ENCODE data around the gene COPA. TPM values are rescaled to one million over a fixed set of nuclear protein-coding genes. Genes with fewer than 3 reads are reported as not detected.

The COPA gene
- total and polyA plus RNA-seq, 10 of the 15 experiments (the other 5 are each of a cell fraction or from before 2014, with no cell fraction given) = 53.7 to 180 (median 123) TPM

DNA sequence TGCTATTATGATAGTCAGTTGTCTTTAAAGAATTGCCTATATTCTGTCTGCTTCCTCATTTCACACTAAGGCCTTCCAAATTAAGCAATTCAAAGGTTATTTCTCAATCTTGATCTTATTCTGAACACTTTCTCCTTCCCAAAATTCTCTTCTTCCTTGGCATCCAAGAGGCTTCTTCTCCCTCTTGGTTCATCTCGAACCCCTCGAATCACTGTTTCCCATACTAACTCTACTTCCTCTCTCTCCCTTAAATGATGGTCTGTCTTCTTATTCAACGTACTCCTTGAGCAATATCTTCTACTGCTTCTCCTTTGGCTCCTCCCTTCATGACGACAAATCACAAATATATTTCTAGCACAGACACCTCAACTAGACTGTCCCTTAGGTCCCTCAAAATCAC is 4.5 kb downstream of the COPA start:
- POLR2A ChIA-PET = interaction anchor here (1.4 kb wide), 1 partner anchor 131 kb away, joined by 3 read pairs; no protein-coding TSS in a partner anchor
- TF ChIP-seq BMI1 (IDR thresholded peaks at IDR 0.05; ENCODE audit: borderline replicate concordance) (no peak), POLR2A (IDR thresholded peaks at IDR 0.05; ENCODE audit: low read depth, low read length) (no peak), MYB (IDR thresholded peaks at IDR 0.05; ENCODE audit: borderline replicate concordance, low read depth, low read length) (no peak), ZZZ3 (IDR thresholded peaks at IDR 0.05; ENCODE audit: control insufficient read depth, insufficient read length, low read depth) (no peak)
- 91% methylated on average over 4 of the region's 4 CpGs for WGBS (ENCODE audit: insufficient coverage, insufficient replicate concordance, low lambda C conversion rate, missing lambda C conversion rate)
- intact Hi-C loops (cut with micrococcal nuclease; ENCODE audit: unreplicated experiment) = no loop called here
- Histone ChIP-seq H3K4me3 (no peak overlapping the region), H3K4me2 (ENCODE audit: control insufficient read depth, insufficient read depth) (no peak overlapping the region), H3K27ac (ENCODE audit: control insufficient read depth, insufficient read depth) (no peak overlapping the region), H3K27me3 (replicated peaks in 1 of 2; ENCODE audit: control insufficient read depth in 2 of 2, insufficient read depth in 2 of 2, low read length in 1 of 2) (no peaks in the 10 kb centered on the region), H3K9me3 (replicated peaks; ENCODE audit: control insufficient read depth, insufficient read depth, low read length) (no peaks in the 10 kb centered on the region), H3K79me2 (ENCODE audit: control insufficient read depth, insufficient read depth, low read length) (peaks cover 49% of the 10 kb centered on the region), H2AFZ (ENCODE audit: control insufficient read depth, low read depth, low read length) (no peak overlapping the region), H3K36me3 (ENCODE audit: control insufficient read depth in 2 of 2, insufficient read depth in 2 of 2, low read length in 1 of 2) (peaks cover 0 to 25% of the 10 kb centered on the region in 2 experiments; a peak in 3 of 4 replicates), H4K20me1 (ENCODE audit: control insufficient read depth, insufficient read depth) (no peaks in the 10 kb centered on the region), H3K9ac (ENCODE audit: control insufficient read depth, insufficient read depth, low read length) (no peak overlapping the region), H3K4me1 (ENCODE audit: control insufficient read depth, insufficient read depth, low read length) (0 out of 2 replicates have a peak, but pooled peaks cover 3% of the 10 kb centered on the region)
- DNase-seq (ENCODE audit: low read depth, low spot score) (no peak), ATAC-seq (no peak), FAIRE-seq (no peak)
- CTCF ChIA-PET = interaction anchor here (1.0 to 2.9 kb wide), 8 partner anchors 13 to 237 kb away, joined by 3 to 10 read pairs (median 4); no protein-coding TSS in a partner anchor
- SMC1A ChIA-PET (ENCODE audit: uncharacterized antibody, unreplicated experiment) = interaction anchor here (0.7 to 1.8 kb wide), 4 partner anchors 39 to 175 kb away, joined by 3 to 7 read pairs (median 4); no protein-coding TSS in a partner anchor
- in situ Hi-C loops (cut with MboI) = loop anchor here (25.0 kb wide), 1 partner anchor 1301 kb away; no protein-coding TSS in a partner anchor
- RAD21 ChIA-PET (ENCODE audit: unreplicated experiment) = interaction anchor here (1.0 kb wide), 1 partner anchor 47 kb away, joined by 3 read pairs; no protein-coding TSS in a partner anchor
- BruUV-seq (replicated peaks) = TSS peak; percentile 1

DNA sequence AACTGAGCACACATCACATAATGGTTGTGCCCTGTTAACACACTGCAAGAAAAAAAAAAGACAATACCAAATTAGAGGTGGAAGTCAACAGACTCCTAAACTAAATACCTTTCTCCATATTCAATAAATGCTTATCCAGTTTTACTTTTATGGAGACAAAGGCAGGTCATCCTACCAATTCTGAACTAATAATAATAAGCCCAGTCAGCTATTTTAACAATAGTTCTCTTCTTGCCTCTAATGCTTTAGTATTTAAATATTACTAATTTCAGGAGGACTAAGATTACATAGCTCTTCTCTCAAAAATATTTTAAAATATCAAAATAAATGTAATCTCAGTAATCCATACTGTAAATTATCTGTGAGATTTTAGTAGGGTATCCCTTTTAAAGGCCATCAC is 10.5 kb downstream of the COPA start:
- no TSS peak for BruUV-seq (replicated peaks)

More for the DNA sequence above, 10.5 kb downstream of the COPA start:
- POLR2A ChIA-PET = interaction anchor here (4.2 kb wide), 1 partner anchor 13 kb away, joined by 25 read pairs; the partner anchor contains the start of genes COPA and NCSTN
- Histone ChIP-seq H3K36me3 (ENCODE audit: control insufficient read depth in 2 of 2, insufficient read depth in 2 of 2, low read length in 1 of 2) (peaks cover 7 to 37% of the 10 kb centered on the region in 2 experiments), H3K9ac (ENCODE audit: control insufficient read depth, insufficient read depth, low read length) (no peak overlapping the region), H3K9me3 (replicated peaks; ENCODE audit: control insufficient read depth, insufficient read depth, low read length) (no peaks in the 10 kb centered on the region), H3K4me1 (ENCODE audit: control insufficient read depth, insufficient read depth, low read length) (no peaks in the 10 kb centered on the region), H2AFZ (ENCODE audit: control insufficient read depth, low read depth, low read length) (no peak overlapping the region), H3K4me3 (no peak overlapping the region), H3K79me2 (ENCODE audit: control insufficient read depth, insufficient read depth, low read length) (no peaks in the 10 kb centered on the region; the same call in 1 of the 2 replicates), H3K27me3 (replicated peaks in 1 of 2; ENCODE audit: control insufficient read depth in 2 of 2, insufficient read depth in 2 of 2, low read length in 1 of 2) (no peaks in the 10 kb centered on the region), H4K20me1 (ENCODE audit: control insufficient read depth, insufficient read depth) (no peaks in the 10 kb centered on the region), H3K27ac (ENCODE audit: control insufficient read depth, insufficient read depth) (no peak overlapping the region), H3K4me2 (ENCODE audit: control insufficient read depth, insufficient read depth) (no peak overlapping the region)
- RAD21 ChIA-PET (ENCODE audit: unreplicated experiment) = no interaction called here
- DNase-seq (ENCODE audit: low read depth, low spot score) (no peak), ATAC-seq (no peak), FAIRE-seq (no peak)
- in situ Hi-C loops (cut with MboI) = loop anchor here (25.0 kb wide), 1 partner anchor 1295 kb away; no protein-coding TSS in a partner anchor
- SMC1A ChIA-PET (ENCODE audit: uncharacterized antibody, unreplicated experiment) = interaction anchor here (1.1 to 1.6 kb wide), 4 partner anchors 9 to 41 kb away, joined by 3 to 6 read pairs (median 4); no protein-coding TSS in a partner anchor
- CTCF ChIA-PET = interaction anchor here (0.9 to 3.2 kb wide), 8 partner anchors 17 to 281 kb away, joined by 3 to 18 read pairs (median 4); no protein-coding TSS in a partner anchor
- intact Hi-C loops (cut with micrococcal nuclease; ENCODE audit: unreplicated experiment) = no loop called here
- TF ChIP-seq CBX3 (IDR thresholded peaks at IDR 0.05; ENCODE audit: borderline replicate concordance, low read depth) (no peak), ZBED1 (IDR thresholded peaks at IDR 0.05; ENCODE audit: borderline replicate concordance) (no peak), CHD1 (IDR thresholded peaks at IDR 0.05; ENCODE audit: low read depth, low read length) (no peak), CHD4 (IDR thresholded peaks at IDR 0.05) (no peak), KAT2A (conservative IDR thresholded peaks at IDR 0.05; ENCODE audit: control insufficient read depth, low read depth, low read length) (no peak), SPI1 (IDR thresholded peaks at IDR 0.05; ENCODE audit: borderline replicate concordance, insufficient read depth, low read depth, low read length) (no peak), ZNF274 (IDR thresholded peaks at IDR 0.05; ENCODE audit: insufficient read depth, insufficient read length) (no peak), YY1 (IDR thresholded peaks at IDR 0.05; ENCODE audit: low read depth, low read length) (no peak)
- TF ChIP-seq, protein P1, sequence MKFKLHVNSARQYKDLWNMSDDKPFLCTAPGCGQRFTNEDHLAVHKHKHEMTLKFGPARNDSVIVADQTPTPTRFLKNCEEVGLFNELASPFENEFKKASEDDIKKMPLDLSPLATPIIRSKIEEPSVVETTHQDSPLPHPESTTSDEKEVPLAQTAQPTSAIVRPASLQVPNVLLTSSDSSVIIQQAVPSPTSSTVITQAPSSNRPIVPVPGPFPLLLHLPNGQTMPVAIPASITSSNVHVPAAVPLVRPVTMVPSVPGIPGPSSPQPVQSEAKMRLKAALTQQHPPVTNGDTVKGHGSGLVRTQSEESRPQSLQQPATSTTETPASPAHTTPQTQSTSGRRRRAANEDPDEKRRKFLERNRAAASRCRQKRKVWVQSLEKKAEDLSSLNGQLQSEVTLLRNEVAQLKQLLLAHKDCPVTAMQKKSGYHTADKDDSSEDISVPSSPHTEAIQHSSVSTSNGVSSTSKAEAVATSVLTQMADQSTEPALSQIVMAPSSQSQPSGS (IDR thresholded peaks at IDR 0.05; ENCODE audit: low read length) = no peak
- TF ChIP-seq, protein P2, sequence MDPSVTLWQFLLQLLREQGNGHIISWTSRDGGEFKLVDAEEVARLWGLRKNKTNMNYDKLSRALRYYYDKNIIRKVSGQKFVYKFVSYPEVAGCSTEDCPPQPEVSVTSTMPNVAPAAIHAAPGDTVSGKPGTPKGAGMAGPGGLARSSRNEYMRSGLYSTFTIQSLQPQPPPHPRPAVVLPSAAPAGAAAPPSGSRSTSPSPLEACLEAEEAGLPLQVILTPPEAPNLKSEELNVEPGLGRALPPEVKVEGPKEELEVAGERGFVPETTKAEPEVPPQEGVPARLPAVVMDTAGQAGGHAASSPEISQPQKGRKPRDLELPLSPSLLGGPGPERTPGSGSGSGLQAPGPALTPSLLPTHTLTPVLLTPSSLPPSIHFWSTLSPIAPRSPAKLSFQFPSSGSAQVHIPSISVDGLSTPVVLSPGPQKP (IDR thresholded peaks at IDR 0.05; ENCODE audit: low read depth, low read length) = no peak

Data from GM12878 (cell line).